Measurements from ENCODE around the gene GANC.

DNA sequence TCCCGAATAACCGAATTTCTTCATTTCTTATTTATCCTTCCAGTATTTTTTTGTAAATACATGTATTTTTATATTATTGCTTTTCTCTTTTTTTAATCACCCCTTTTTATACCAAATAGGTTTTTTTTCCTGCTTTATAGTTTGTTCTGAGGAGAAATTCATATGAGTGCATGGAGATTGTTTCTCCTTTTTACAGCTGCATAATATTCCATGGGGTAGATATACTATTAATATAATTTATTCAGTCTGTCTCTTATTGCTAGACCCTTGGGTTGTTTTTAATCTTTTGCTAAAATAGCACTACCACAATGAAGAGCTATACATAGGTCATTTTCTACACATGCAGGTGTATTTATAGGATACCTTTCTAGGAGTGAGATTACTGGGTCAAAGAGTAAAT lies 3.8 kb downstream of the GANC start:
- TF ChIP-seq CEBPB (tag; IDR thresholded peaks at IDR 0.05) (no peak), HDAC3 (IDR thresholded peaks at IDR 0.05; ENCODE audit: borderline replicate concordance, partially characterized antibody) (no peak), NFIC (IDR thresholded peaks at IDR 0.05) (no peak), TGIF2 (CRISPR knock-in tag; IDR thresholded peaks at IDR 0.05) (no peak), CBX8 (IDR thresholded peaks at IDR 0.05; ENCODE audit: borderline replicate concordance, extremely low read depth, low read depth, low read length, poor library complexity, severe bottlenecking) (no peak), SRSF1 (IDR thresholded peaks at IDR 0.05; ENCODE audit: low read depth, low read length) (no peak), ELF4 (CRISPR knock-in tag; IDR thresholded peaks at IDR 0.05) (no peak), MTA2 (IDR thresholded peaks at IDR 0.05; ENCODE audit: low read depth) (no peak)
- TF ChIP-seq, protein P1, sequence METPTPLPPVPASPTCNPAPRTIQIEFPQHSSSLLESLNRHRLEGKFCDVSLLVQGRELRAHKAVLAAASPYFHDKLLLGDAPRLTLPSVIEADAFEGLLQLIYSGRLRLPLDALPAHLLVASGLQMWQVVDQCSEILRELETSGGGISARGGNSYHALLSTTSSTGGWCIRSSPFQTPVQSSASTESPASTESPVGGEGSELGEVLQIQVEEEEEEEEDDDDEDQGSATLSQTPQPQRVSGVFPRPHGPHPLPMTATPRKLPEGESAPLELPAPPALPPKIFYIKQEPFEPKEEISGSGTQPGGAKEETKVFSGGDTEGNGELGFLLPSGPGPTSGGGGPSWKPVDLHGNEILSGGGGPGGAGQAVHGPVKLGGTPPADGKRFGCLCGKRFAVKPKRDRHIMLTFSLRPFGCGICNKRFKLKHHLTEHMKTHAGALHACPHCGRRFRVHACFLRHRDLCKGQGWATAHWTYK (CRISPR knock-in tag; IDR thresholded peaks at IDR 0.05) = no peak
- TF ChIP-seq, protein P2, sequence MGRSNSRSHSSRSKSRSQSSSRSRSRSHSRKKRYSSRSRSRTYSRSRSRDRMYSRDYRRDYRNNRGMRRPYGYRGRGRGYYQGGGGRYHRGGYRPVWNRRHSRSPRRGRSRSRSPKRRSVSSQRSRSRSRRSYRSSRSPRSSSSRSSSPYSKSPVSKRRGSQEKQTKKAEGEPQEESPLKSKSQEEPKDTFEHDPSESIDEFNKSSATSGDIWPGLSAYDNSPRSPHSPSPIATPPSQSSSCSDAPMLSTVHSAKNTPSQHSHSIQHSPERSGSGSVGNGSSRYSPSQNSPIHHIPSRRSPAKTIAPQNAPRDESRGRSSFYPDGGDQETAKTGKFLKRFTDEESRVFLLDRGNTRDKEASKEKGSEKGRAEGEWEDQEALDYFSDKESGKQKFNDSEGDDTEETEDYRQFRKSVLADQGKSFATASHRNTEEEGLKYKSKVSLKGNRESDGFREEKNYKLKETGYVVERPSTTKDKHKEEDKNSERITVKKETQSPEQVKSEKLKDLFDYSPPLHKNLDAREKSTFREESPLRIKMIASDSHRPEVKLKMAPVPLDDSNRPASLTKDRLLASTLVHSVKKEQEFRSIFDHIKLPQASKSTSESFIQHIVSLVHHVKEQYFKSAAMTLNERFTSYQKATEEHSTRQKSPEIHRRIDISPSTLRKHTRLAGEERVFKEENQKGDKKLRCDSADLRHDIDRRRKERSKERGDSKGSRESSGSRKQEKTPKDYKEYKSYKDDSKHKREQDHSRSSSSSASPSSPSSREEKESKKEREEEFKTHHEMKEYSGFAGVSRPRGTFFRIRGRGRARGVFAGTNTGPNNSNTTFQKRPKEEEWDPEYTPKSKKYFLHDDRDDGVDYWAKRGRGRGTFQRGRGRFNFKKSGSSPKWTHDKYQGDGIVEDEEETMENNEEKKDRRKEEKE (IDR thresholded peaks at IDR 0.05; ENCODE audit: borderline replicate concordance in 1 of 2, control insufficient read depth in 1 of 2, low read depth in 2 of 2, low read length in 1 of 2) = no peak
- TF ChIP-seq, protein P3, sequence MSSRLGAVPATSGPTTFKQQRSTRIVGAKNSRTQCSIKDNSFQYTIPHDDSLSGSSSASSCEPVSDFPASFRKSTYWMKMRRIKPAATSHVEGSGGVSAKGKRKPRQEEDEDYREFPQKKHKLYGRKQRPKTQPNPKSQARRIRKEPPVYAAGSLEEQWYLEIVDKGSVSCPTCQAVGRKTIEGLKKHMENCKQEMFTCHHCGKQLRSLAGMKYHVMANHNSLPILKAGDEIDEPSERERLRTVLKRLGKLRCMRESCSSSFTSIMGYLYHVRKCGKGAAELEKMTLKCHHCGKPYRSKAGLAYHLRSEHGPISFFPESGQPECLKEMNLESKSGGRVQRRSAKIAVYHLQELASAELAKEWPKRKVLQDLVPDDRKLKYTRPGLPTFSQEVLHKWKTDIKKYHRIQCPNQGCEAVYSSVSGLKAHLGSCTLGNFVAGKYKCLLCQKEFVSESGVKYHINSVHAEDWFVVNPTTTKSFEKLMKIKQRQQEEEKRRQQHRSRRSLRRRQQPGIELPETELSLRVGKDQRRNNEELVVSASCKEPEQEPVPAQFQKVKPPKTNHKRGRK (tag; IDR thresholded peaks at IDR 0.05) = no peak; the same call in 1 of the 2 replicates
- TF ChIP-seq, protein P4, sequence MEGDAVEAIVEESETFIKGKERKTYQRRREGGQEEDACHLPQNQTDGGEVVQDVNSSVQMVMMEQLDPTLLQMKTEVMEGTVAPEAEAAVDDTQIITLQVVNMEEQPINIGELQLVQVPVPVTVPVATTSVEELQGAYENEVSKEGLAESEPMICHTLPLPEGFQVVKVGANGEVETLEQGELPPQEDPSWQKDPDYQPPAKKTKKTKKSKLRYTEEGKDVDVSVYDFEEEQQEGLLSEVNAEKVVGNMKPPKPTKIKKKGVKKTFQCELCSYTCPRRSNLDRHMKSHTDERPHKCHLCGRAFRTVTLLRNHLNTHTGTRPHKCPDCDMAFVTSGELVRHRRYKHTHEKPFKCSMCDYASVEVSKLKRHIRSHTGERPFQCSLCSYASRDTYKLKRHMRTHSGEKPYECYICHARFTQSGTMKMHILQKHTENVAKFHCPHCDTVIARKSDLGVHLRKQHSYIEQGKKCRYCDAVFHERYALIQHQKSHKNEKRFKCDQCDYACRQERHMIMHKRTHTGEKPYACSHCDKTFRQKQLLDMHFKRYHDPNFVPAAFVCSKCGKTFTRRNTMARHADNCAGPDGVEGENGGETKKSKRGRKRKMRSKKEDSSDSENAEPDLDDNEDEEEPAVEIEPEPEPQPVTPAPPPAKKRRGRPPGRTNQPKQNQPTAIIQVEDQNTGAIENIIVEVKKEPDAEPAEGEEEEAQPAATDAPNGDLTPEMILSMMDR (IDR thresholded peaks at IDR 0.05 in 2 of 3, conservative IDR thresholded peaks at IDR 0.05 in 1 of 3; ENCODE audit: insufficient read depth in 2 of 3, low read depth in 1 of 3, low read length in 3 of 3) = no peak
